Fibroblast of peridontal ligament (primary cell): ENCODE results near the gene FBXO9.

Source experiments
- DNase-seq: peaks from one replicate; pipeline ENCODE4 v3.0.0-alpha.2; 2010; ENCODE audit errors: extremely low read depth

Gene FBXO9

DNA sequence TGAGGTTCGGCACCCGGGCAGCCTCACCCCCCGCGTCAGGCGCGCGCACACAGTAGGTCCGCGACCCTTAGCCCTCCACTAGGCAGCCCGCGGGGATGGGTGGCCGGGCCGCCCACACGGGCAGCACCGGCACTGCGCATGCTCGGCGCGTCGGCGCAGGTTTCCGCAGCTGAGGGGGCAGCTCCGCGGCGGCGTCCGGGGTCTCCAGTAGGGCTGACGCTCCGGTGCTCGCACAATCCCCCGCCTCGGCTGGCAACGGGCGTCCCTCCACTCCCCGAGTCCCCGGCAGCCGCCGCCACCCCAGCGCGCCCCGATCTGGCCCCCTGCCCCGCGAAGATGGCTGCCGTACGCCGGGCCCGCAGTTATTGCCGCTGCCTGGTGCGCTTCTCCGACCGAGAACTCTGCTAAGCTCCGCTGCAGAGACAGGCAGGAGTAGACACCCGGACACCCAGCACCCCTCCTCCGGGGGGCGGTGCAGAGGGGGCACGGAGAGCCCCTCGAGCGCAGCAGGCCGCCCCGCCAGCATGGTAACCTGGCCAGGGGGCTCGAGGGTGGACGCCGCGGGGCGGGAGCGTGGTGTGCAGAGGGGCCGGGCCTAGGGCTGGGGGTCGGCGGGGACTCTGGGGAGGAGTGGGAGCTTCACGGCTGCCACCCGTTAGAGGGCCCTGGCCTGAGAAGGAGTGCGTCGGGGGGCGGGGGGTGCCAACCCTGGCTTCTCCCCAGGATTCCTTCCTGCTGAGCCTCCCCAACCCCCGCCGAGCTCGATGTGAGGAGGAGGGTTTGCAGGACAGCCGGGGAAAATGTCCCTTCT is at the start of gene FBXO9:
Gene FBXO9, plus strand, starts transcription at position 139 of the 811 bp plus-strand sequence. Its CDS starts 386 bp downstream, at position 525.
- peak; percentile 15 for DNase-seq

DNA sequence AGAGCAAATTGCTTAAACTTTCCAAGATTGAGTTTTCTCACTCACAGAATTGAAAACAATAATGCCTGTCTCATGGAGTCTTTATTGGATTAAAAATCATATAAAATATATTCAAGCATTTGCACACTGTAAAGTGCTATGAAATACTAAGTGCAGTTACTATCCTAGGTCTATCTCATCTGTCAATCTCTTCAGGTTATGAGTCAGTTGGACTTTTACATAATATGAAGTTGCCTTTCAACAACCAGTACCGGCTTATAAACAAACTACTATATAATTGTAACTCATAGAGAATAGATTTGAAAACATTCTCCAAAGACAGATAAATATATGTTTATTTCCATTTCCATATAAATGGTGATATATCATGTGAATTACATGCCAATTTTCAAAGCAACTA is 49.7 kb upstream of the FBXO9 start:
- DNase-seq = no peak

DNA sequence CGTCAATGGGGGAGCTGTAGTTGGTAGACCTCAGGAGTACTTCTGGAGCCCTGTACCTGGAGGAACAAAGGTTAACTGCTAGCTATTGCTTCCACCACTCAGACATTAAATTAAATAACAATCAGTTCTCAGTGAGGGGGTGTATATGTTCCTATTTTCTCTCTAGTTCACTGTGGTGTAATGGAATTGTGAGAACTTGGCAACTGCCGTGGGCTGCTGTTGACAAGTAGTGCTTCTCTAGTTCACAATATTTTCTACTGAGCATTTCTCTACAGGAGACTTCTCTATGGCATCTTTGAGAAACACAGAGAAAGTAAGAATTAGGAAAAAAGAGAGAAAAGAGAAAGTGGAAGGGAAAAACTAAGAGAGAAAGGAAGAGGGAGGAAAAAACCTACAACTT is 46.8 kb upstream of the FBXO9 start:
- no peak for DNase-seq

DNA sequence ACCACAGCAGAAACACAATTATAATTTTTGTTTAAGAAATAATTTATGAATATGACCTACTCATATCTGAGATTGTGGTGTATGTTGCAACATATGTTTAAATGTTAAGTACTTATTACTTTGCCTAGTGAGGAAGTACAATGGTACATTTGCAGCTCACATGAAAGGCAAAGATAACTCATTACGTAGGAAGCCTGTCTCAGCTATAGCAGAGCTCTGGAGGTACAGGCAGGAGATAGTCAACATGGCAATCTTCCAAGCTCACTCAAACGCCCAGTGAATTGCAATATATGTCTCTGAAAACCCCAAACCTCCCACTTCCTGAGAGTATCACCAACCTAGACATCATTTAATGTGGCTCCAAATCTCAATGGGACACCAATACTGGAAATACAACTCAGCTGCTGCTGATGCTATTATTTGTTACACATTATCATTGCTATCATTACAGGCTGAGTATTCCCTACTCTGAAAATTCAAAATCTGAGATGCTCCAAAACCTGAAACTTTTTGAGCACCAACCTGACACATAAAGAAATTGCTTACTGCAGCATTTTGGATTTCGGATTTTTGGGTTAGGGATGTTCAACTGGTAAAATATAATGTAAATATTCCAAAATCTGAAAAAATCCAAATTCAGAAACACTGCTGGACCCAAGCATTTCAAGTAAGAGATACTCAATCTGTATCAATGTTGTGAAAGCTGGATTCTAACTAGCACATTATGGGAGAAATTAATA is 45.0 kb upstream of the FBXO9 start:
- DNase-seq = no peak

DNA sequence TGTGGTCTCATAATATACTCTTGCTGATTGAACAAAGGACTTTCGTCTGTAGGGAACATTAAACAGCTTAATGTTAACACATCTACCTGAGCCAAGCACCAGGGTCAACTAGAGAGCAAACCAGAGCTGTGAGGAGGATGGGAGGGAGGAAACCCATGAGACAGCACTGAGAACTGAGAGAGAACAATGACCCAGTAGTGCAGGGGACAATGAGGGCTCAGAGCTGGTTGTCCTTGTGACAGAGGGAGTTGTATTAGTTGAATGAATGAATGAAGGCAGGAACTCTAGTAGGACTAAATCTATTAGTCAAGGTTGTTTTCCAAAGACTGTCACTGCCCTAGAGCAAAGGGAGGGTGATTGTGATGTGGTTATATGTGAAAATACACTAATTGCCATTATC is 41.9 kb upstream of the FBXO9 start:
- no peak for DNase-seq

DNA sequence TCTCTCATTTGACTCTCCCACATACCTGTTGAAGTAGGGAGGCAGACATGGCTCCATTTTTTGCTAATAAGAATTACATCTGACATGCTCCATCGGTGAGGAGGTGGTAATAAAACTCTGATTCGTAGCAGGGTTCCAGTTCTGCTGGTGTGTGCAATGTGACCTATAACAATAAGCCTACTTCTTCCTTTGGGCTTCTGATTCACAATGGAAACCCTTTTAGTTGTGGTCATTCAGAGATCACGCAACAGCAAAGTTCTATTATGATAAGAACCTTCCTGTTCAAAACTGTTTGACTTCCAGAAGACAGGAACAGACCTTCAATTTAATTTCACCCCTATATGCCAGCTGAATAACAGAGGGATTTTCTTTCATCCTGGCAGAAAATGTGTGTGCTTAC is 38.7 kb upstream of the FBXO9 start:
- no peak for DNase-seq

DNA sequence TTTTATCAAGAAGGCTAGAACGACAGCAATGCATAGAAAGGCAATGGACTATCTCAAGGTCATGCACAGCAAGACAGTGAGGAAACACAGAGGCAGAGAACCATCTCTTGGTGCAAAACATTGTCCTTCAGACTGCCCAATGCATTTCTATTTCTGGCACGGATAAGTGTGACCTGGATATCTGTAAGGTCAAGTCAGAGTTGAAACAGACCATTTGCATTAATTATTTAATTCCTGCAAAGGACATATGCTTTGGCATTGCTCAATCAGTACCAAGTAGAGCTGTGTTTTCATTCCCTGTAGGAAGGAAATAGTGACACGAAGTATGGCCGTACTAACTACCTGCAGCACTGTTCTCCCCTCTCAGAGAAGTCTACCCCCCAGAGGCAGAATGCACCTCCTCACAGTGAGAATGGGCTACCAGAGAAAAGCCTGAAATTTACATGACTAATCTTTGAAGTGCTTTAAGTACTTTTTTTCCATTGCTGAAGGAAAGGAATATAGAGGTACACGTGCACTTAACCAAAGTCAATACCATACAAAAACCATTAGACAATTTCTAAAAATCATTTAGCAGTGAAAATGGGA is 38.0 kb upstream of the FBXO9 start:
- no peak for DNase-seq

DNA sequence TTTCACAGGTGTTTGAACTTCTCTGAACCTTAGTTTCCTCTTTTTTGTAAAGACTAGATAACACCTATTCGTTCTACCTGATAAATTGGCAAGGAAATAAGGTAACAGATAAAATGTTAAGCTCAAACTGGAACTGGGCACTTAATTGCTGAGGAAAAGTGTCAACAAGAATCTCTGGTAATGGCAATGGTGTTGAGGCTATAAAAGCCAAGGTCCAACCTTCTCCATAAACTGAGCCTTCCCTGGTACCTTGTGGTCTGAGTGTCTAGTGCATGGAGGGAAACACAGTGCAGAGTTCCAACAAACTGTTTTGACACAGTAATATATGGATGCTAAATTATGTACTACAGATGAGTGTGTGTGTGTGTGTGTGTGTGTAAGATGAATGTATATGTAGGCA is 36.7 kb upstream of the FBXO9 start:
- DNase-seq = no peak

DNA sequence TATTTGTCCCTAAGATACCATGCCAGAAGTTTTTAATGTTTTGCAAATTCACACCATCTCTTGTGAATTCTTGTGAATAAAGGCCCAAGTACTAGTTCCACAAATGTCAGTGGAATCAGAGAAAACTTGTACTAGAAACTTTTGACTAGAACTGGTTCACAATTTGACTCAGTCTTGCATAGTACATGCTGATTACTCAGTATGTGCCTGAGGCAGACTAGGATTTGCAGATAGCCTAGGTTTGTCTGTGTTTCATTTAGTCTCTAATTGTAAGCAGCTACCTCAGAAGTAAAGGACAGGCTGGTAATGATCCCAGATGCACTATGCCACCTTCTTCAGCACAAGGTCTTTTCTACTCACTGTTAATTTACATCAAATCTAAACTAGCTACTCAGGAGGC is 35.9 kb upstream of the FBXO9 start:
- DNase-seq = no peak

DNA sequence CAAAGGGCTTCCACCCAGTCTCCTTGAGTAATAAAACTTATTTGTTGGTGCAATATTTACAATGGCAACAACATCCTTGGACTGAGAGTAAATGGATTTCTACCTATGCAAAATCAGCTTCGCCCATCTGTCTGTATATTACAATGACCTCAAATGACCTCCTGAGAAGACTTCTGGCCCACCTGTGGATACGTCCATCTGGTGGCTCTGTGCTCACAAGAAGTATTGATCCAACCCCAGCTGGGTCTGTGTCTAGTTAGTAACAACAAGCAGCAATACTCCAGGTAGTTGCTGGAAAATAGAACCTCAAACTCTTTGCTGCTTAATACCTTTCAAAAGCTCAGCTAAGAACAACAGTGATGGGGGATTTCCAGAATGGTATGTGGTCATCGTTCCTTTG is 35.4 kb upstream of the FBXO9 start:
- DNase-seq = no peak

DNA sequence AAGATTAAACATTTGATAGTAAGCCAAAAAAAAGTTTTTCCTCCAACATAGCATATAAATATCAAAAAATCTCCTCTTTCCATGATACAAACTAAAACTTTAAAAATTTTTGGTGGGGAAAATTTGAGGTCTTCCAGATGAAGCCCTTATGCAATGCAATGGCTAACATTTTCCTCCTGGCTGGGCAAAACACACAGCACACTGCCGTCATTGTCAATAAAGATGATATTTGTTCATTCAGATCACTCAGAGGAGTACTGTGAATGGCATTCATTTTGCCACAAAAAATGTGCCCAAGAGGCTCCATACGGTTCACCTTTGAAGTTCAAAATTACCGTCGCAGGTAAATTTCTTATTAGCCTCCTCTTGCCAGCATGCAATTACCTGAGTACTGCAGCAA is 33.9 kb upstream of the FBXO9 start:
- DNase-seq = no peak

DNA sequence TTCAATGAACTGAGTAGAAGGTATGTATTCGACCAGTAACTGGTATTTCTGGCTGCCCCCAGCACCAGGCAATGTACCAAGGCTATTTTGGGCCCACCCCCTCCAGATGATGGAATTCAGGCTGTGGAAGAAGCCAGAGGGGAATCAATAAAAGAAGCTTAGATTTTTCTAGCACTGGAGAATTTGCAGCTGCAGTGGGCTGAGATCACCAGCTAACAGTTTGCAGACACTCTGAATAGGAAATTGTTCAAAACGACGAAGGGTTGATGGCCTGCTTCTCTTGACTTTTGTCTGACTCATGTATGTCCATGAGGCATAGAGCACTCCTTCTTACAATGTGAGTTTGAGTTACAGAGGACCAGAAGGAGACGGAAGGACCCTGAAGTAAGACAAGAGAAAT is 32.4 kb upstream of the FBXO9 start:
- peak; percentile 74 for DNase-seq

DNA sequence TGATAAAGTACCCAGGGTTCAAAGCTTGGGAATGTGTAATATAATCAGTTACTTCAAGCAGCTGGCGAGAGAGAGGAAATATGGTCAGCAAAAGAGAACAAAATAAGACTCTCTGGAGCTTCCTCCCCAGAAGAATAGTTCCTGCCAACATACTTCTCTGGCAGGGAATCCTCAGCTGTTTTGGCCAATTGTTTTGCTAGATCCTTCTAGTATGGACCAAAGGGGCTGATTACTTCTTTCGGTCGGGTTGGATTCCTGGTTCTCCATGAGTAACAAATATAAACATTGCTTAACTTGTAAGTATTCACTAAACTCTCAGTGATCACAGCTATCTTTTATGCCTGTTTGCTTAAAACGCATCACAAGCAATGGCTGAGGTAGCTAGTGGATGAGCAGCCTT is 31.4 kb upstream of the FBXO9 start:
- DNase-seq = peak; percentile 99

DNA sequence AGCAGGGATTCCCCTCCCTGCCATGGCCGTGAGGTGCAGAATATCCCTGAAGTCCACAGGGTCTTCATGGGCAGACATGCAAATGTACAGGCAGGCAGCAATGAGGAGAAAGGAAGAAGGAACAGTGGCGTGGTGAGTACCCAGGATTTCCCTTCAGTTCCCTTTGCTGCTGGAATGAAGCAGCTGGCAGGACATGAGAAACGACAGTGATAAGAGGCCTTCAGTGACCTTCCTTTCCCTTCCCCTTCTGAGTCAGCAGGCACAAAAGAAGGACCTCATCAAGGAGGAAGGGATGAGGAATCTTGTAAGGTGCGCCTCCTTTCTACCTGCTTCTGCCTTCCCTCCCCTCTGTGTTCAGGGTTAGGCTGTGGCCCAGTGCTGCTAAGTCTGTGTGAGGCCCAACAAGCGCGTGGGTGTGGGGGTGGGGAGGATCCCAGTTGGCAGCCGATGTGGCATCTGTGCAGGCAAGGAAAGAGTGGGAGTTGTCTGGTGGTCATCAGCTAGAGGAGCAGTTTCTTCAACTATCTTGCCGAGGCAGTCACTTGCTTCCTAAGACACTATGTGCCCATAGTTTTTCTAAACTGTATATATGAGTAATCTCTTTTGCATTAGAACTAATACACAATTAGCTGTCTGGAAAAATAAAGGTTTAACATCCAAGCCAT is 29.5 kb upstream of the FBXO9 start:
- no peak for DNase-seq

DNA sequence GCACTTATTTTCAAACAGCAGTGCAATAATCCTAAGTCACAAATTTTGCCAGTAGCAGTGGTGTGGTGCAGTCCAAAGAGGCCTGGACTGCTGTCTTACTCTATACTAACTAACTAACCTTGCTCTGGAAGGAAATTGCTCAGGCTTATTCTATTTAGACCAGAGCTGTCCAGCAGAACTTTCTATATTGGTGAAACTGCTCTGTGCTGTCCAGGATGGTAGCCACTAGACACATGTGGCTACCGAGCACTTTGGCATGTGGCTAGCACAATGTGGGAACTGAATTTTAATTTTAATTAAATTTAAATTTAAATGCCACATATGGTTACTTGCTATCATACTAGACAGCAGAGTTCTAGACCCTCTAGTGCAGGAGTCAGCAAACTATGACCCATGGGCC is 27.1 kb upstream of the FBXO9 start:
- peak; percentile 31 for DNase-seq

DNA sequence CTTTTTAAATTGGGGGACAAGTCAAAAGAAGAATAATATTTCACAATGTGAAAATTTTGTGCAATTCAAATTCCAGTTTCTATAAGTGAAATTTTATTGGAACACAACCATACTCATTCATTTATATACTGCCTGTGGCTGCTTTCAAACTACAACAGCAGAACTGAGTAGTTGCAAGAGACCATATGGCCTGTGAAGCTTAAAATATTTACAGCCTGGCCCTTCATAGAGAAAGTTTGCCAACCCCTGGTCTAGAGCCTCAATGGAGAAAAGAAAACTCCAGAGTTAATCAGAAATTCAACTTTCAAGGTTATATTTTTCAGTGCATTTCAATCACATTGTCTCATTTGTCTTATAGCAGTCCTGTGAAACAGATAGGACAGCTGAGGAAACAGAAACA is 26.6 kb upstream of the FBXO9 start:
- DNase-seq = no peak

DNA sequence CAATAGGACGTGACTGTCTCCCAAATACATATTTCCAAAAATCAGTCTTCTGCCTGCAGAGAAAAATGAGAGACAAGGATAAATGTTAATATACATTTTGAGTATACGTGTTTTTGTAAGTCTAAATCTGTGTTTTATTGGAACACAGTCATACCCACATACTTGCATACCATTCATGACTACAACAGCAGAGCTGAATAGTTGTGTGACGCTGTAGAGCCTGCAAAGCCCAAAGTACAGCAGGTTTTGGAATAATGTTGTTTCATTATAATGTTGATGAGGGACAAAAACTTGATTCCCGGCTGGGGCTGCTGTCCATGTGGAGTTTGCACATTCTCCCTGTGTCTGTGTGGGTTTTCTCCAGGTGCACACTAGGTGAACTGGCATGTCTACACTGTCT is 23.8 kb upstream of the FBXO9 start:
- peak; percentile 72 for DNase-seq

DNA sequence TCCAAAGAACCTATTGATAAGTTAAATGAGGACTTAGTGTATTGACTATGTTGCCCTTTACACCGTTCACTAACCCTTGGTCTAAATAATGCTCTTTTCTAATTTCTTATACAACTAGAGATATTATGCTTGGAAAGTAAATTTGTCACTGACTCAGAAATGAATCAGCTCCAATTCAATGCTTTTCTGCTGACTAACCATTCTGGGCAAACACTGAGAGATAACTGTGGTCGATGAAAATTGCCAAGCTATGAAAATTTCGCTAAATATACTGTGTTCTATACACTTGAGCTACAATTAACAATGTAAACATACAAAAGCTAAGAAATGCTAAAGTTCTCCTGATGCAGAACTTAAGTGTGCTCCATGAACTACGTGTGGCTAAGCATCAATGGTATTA is 23.1 kb upstream of the FBXO9 start:
- peak; percentile 99 for DNase-seq

DNA sequence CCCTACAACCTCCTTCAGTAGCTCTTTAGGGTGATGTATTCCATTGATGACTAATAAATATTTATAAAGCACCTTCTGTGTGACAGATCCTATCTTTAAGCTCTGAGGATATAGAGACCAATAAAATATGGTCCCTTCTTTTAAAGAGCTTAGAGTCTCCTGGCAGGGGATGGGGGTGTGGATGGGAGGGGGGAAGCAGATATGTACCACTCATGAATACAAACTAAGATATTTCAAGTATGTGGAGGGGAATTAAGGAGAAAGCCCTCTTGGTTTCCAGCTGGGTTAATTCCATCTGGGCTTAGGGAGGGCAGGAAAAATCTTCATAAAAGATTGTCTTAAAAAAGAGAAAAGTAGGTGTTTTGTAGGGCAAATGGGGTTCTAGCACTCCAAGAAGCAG is 21.6 kb upstream of the FBXO9 start:
- peak; percentile 49 for DNase-seq

DNA sequence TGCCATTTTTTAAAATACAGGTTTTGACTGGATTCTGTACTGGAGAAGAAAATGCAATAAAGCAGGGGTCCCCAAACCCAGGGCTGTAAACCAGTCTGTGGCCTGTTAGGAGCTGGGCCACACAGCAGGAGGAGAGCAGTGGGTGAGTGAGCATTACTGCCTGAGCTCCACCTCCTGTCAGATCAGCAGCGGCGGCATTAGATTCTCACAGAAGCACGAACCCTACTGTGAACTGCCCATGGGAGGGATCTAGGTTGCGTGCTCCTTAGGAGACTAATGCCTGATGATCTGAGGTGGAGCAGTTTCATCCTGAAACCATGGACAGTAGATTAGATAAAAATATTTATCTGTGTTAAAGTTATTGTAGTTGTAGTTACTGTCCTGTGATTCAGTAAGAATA is 21.1 kb upstream of the FBXO9 start:
- DNase-seq = peak; percentile 48

DNA sequence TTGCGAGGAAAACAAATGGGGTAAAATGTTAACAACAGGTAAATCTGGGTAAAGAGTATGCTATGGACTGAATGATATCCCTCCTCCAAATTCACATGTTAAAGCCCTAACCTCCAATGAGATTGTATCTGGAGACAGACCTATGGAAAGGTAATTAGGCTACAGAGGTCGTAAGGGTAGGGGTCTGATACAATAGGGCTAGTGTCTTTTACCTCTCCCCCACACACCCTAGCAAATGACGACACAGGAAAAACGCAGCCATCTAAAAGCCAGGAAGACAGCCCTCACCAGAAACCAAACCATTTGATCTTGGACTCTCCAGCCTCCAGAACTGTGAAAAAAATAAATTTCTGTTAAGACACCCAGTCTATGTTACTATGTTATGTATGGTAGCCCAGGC is 20.6 kb upstream of the FBXO9 start:
- no peak for DNase-seq

DNA sequence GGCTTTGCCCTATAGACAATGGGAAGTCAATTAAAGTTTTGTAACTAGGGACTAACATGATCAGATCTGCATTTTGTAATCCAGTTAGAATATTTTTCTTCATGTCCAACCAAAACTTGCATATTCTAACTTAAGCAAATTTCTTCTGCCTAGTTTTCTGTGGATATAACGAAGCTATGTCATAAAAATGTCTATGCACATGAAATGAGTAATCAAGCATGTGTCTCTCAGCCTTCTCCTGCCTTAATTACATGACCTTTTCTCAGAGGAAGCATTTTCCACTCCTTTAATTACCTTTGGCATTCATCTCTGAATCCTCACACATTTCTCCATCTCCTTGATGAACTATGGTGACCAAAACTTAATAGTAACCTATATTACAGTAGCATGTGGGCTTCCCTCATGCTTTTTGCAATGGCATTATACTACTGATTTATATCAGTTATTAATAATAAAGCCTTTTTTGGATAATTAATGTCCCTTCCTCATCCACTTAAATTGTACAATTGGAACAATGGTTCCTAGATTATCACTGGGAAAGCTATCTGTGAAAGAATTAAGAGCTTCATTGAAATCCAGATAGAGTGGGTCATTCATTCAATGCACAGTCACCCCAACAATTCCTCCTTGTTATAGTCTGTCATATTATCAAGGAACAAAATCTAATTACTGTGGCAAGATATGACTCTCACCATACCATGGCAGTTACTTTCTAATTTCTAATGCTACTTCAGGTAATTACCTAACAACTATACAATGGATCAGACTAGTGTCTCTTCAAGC is 19.1 kb upstream of the FBXO9 start:
- no peak for DNase-seq
